Body of pancreas (tissue), 4 donors: Measurements from ENCODE around the gene PRKAR1A.

ENCODE experiments used
- POLR2A ChIP-seq, 3 donors: fragments of 450-650 bp; IDR thresholded peaks; one replicate each; pipeline ENCODE4 v1.6.1; 2016; ENCODE audit warnings: antibody characterized with exemption in 3 of 3, mild to moderate bottlenecking in 2 of 3
- TF ChIP-seq, protein P1 (sequence below), 7 experiments: fragments of 450-650 bp in 4 of 7; fragments of 200-600 bp in 3 of 7; sonication (generic) in 3 of 7; IDR thresholded peaks; one replicate each; pipeline ENCODE4 v1.5.1; 2016 to 2019; ENCODE audit warnings: antibody characterized with exemption in 7 of 7

DNA sequence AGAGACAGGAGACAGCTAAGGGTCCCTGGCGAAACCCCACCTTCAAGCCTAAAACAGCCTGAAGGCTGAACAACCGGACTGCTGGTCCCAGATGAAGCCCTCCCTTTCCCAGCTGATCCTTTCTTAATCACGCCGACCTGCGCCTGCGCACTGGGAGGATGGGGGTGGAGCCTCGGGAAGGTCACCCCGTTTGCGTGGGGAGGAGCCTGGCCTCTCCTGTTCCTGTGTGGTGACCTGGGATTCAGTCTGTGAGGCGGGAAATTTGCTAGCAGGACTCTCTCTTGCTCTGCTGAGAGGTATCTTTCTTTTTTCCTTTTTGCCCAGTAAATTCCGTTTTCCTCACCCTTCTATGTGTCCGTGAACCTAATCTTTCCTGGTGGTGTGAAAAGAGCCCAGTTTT is 79.4 kb downstream of the PRKAR1A start:
- TF ChIP-seq, protein P1, sequence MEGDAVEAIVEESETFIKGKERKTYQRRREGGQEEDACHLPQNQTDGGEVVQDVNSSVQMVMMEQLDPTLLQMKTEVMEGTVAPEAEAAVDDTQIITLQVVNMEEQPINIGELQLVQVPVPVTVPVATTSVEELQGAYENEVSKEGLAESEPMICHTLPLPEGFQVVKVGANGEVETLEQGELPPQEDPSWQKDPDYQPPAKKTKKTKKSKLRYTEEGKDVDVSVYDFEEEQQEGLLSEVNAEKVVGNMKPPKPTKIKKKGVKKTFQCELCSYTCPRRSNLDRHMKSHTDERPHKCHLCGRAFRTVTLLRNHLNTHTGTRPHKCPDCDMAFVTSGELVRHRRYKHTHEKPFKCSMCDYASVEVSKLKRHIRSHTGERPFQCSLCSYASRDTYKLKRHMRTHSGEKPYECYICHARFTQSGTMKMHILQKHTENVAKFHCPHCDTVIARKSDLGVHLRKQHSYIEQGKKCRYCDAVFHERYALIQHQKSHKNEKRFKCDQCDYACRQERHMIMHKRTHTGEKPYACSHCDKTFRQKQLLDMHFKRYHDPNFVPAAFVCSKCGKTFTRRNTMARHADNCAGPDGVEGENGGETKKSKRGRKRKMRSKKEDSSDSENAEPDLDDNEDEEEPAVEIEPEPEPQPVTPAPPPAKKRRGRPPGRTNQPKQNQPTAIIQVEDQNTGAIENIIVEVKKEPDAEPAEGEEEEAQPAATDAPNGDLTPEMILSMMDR (IDR thresholded peaks at IDR 0.05), result no peak
- TF ChIP-seq POLR2A (IDR thresholded peaks at IDR 0.05), result no peak
